OCI-M1 (cell line): ENCODE data around the gene CAB39.
A peak's percentile ranks its signal among the peaks of the same experiment; 100 is the strongest.

Source experiments
- DNase-seq: peaks from one replicate; lab custom pipeline; 2025; lab: John Stamatoyannopoulos, UW

The CAB39 gene

DNA sequence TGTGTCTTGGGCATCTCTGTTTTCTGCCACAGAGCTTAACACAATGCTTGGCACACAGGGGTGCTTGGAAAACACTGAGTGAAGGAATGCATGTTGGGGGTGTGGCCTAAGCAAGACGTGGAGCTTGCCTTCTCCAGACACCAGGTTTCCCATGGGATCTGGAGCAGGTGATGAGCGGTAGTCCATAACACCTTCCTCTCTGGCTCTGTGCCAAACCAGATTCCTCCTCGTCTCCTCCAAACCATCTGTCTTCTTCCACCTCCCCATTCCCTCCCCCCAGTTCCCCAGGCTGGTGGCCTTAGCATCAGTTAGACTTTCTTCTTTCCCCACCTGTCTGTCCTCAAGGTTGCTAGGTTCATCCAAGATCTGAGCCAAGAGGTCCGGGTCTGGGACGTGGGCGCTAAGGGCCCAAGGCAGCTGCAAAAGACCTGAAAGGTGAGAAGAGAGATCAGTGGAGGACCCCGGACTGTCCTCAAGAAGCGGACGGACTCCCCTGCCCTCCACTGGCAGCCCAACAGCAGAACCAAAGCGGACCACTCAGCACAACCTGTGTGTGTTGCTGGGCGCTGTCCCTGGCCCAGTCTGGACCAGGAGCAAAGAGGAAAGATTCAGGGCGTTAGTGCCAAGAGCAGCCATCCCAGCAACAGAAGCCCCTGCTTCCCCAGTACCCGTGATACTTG, 150.9 kb downstream of the CAB39 start:
- DNase-seq: no peak

DNA sequence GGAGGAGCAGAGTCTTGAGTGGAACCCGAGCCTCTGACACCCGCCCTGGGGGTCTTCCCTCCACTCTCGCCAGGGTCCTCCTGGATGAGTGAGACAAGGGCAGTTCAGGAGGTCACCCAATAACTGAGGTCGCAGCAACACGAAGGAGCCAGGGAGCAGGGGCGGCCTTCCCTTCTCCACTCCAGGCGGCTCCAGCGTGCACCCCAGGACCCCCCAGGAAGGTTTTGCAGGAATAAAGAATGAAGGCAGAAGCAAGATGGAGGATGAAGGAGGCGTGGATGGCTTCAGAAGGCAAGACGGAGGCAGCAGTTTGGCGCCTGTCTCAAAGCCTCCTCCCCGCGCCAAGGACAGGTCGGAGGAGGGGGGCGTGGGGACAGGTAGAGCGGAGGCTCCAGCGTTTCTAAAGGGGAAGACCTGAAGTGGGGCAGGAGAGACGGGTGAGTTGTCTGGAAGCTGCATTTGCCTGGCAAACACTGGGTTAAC, 151.5 kb downstream of the CAB39 start:
- DNase-seq: no peak

DNA sequence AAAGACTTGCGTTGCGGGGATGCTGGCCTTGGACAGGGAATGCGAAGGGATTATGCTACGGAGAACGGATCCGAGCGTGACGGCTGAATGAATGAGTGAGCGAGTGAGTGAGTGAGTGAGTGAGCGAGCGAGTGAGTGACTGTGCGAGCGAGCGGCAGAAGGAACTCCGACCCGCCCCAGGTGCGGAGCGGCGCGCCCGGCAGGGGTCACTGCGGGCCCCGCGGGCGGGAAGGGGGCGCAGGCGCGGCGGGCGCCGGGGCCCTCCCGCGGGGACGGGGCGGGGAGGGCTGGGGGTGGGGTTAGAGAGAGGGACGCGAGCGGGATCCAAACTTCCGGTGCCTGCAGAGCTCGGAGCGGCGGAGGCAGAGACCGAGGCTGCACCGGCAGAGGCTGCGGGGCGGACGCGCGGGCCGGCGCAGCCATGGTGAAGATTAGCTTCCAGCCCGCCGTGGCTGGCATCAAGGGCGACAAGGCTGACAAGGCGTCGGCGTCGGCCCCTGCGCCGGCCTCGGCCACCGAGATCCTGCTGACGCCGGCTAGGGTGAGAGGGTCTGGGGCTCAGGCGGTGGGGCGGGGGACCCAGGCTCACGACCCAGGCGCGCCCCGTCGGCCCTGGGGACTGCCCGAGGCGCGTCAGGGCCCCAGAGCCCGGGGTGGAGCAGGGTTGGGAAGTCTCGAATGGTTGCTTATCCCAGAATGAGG, 152.1 kb downstream of the CAB39 start, which contains the start of gene ITM2C:
Gene ITM2C (plus strand): TSS at position 338 of the 702 bp plus-strand sequence. CDS start 84 bp downstream, at position 422.
- DNase-seq: peak; percentile 76

DNA sequence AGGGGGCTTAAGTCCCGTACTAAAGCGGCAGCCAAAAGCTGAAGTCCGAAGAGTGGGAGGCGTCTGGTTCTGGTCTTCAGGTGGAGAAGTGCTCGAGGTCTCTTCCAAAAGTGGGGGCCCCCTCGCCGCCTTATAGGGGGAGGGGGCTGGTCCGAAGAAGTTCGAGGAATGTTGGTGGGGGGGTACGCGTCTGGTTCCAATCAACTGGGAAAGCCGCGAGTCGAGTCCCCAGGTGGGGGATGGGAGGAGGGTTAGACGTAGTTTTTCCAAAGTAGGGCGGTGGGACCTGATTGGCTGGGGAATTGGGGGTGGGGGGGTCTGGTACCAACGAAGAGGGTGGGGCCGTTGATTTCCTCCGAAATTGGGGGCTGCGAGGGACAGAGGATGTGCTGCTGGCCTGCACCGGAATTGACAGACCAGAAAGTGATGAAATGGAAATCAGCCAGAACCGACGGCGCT, 152.7 kb downstream of the CAB39 start:
- no peak for DNase-seq

DNA sequence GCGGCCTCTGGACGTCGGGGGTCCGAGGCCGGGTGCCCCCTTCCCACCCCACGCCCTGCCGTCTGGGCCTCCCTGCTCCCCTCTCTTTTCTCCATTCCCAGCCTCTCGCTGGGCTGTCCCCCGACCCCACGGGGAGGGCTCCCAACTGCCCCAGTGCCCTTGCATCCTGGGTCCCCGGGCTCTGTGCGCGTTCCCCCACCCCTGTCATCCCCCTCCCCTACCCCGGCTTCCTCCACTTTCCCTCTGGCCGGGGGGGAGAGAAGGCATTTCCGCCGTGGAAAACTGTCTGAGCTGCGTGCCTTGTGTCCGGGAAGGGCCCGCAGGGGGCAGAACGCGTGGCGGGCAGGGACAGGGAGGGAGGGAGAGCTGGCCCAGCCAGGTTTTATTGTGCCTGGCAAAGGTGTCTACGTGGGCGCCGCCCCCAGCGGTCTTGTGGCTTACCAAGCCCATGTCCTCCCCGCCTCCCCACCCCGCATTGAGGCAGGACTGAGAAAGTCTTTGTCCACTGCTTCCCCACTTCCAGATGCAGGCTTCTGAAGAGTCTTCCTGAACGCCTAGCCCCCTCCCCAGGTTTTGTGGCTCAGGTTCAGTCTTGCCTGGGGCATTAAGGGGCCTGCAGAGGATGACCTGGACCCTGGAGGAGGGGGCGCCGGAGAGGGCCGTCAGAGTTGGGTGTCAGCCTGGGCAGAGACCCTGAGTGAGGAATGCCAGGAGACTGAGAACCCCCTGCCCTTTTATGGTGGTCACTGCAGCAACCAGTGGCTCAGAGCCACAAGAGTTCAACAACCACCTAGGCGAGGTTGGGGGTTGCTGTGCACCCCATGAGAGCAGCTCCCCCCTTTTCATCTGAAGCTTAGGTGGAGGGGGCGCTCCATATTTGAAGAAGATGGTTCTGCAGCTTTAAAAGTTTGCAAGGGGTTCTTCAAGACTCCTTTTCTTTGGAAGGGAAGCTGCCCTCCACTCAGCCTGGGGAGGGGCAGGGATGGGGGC, 153.4 kb downstream of the CAB39 start:
- DNase-seq: no peak

DNA sequence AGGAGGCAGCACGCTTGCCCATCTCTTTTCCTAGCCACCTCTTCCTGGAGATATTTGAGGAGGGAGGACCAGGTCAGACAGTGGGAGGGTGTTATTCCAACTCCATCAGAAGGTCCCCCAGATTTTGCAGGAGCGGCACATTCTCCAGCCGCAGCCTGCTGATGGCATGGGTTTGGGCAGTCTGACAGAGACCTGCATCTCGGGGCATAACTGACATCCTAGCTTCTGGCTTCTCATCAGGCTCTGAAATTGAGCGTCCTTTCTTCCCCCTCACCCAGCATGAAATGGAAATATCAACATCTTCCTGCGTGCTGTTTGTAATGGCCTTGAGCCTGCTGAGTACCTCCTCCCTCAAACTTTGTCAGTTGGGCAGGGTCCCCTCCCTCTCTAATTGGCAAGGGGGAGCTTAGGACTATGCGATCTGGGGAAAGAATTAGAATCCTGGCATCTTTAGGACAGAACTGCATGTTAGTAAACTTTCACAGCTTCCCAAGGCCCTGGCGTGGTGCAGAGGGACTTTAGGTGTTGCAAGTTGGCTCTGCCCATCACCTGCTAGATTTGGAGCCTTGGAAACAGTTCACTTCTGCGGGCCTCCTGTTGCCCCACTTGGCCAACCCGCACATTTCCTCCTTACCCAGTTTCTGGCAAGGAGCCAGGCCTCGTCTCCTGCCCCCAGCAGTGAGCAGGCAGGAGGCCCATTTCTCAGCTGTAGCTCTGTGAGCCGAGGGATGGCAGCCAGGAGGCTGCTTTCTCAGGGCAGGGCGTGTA, 154.3 kb downstream of the CAB39 start:
- DNase-seq: peak; percentile 31

DNA sequence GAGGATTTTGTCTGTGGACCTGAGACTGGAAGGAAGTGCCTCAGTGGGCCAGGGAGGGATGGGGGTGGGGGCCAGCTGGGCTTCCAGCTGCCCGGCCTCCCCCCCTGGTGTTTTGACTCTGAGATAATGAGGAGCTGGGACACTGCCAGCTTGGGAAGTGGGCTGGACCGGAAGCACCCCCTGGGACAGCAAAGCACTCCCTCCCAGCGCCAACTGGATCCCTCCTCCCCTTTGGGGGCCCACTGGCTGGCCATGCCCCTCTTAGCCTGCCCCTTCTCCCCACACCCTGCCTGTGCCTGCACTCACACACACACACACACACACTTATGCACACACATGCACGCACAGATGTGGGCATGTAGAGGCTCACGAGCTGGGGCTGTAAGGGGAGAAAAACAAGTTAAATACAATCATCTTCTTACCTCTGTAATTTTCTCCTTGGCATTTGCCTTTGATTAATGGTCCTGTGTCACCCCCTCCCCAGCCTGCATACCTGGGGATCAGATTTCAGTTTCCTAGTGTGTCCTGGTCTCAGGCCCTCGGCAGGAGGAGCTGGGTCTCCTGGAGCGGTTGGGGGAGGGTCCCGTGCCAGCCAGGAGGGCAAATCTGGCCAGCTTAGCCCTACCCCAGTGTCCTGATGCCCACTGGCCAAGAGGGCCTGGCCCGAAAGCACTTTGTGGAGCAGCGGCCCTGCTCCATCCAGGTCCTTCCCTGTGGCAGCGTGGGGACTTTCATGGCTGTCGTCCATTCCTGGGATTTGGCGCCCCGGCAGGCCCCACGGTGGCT, 155.7 kb downstream of the CAB39 start:
- DNase-seq: no peak

DNA sequence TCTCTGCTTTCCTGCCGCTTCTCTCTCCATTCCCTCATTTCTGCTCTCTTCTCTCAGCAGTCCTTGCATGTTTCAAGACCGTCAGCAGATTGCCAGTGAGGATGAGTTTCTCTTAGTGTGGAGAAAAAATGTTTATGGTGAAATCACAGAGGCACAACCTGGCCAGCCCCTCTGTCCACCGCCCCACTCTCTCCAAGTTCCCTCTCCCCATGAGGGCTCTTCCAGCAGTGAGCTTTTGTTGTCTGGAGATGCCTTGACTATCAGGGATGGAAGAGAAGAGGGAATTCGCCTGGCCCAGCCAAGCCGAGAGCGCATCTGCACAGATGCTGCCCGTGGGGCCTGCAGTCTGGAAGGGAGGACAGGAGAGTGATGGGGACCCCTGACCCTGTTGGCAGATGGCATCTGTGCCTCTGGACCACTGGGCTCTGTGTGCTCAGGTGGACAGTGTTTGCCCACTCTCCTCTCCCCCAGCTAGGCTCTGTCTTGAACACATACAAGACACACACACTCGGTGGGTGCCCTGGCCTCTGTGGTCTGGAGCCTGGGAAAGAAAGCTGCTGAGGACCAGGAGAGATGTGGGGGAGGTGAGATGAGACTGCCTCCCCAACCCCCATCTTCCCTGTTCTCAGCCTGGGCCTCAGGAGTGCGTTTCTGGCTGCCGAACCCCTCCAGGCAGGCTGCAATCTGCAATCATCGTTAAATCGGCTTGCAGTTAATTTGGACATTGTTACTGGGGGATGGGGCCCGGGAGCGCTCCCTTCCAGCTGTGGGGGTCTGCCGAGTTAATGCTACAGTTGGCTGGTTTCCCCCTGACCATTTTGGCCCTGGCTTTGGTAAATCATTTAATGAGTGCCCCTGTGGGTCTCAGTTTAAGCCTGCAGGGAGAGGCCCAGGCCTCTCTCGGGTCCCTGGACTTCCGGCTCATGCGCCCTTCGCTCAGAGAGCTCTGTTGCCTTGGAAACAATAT, 156.6 kb downstream of the CAB39 start:
- DNase-seq: no peak

DNA sequence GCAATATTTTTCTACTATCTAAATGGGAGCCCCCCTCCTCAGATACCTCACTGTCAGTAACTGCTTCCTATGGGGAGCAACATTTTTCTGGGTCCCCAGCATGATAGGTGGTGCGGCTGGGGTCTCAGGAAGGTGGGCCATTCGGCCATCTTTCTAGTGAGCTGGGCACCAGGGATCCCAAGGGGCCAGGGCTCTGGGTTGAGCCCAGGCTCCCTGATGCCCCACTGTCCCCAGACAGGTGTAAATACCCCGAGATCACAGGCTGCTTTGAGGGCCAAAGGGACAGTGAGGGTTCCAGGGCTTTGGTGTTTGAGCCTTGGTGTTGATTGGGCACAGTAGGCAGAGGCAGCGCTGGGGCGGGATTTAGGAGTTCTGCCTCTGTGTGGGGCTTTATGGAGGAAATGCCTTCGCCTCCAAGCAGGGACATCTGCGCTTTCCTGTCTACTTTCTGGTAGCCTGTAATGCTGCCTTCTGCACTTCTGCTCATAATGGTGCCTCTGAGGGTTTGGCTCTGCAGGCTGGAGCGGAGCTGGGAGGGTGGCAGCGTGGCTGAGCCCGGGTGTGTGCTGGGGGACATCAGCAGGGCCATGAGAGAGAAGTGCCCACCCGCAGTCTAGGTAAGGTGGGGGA, 157.4 kb downstream of the CAB39 start:
- no peak for DNase-seq
